HepG2 (cell line): ENCODE results near the gene RREB1. TPM values are rescaled to one million over a fixed set of nuclear protein-coding genes. Genes with fewer than 3 reads are reported as not detected.
A peak's percentile ranks its signal among the peaks of the same experiment; 100 is the strongest.

Experiments
- HNF4G ChIP-seq, 2 experiments: sonication (generic) in 1 of 2; formaldehyde crosslinking in 1 of 2; IDR thresholded peaks; 2 replicates each; pipeline versions ENCODE4 v1.4.0 to v1.6.1; 2011 to 2020; ENCODE audit warnings: borderline replicate concordance in 2 of 2, low read depth in 2 of 2, mild to moderate bottlenecking in 2 of 2, low read length in 1 of 2, missing genetic modification reagents in 1 of 2, moderate library complexity in 1 of 2
- JDP2 ChIP-seq: sonication (generic); formaldehyde crosslinking; IDR thresholded peaks from 2 replicates; pipeline ENCODE4 v1.8.1; 2022; ENCODE audit warnings: missing genetic modification reagents, borderline replicate concordance
- MAFK ChIP-seq, 2 experiments: IDR thresholded peaks in 1 of 2; conservative IDR thresholded peaks in 1 of 2; 2 replicates each; pipeline ENCODE4 v1.6.1; 2011; ENCODE audit warnings: improper control_type of control experiment in 2 of 2, low read length in 2 of 2
- MEIS1 ChIP-seq: sonication (generic); formaldehyde crosslinking; IDR thresholded peaks from 2 replicates; pipeline ENCODE4 v1.9.0; 2021; ENCODE audit warnings: mild to moderate bottlenecking, missing genetic modification reagents, moderate library complexity, borderline replicate concordance
- NCOA5 ChIP-seq: sonication (generic); formaldehyde crosslinking; IDR thresholded peaks from 2 replicates; pipeline ENCODE4 v1.4.0; 2020; ENCODE audit warnings: missing genetic modification reagents
- PHF8 ChIP-seq: sonication (generic); formaldehyde crosslinking; IDR thresholded peaks from 2 replicates; pipeline ENCODE4 v1.5.0; 2020; ENCODE audit warnings: missing genetic modification reagents
- REL ChIP-seq: sonication (generic); formaldehyde crosslinking; conservative IDR thresholded peaks from 2 replicates; pipeline ENCODE4 v1.8.0; 2022; ENCODE audit warnings: mild to moderate bottlenecking, missing genetic modification reagents, moderate library complexity
- U2AF2 ChIP-seq: fragments of 200-400 bp; formaldehyde crosslinking; IDR thresholded peaks from 2 replicates; pipeline ENCODE4 v1.6.1; 2017; ENCODE audit warnings: low read depth, mild to moderate bottlenecking, low read length
- ZBTB1 ChIP-seq: sonication (generic); formaldehyde crosslinking; IDR thresholded peaks from 2 replicates; pipeline ENCODE4 v1.4.0; 2020; ENCODE audit warnings: missing genetic modification reagents, borderline replicate concordance
- ZBTB3 ChIP-seq: sonication (generic); formaldehyde crosslinking; IDR thresholded peaks from 2 replicates; pipeline ENCODE4 v1.4.0; 2020; ENCODE audit warnings: low read depth, mild to moderate bottlenecking, moderate library complexity, missing genetic modification reagents, borderline replicate concordance
- ZBTB38 ChIP-seq: sonication (generic); formaldehyde crosslinking; IDR thresholded peaks from 2 replicates; pipeline ENCODE4 v1.5.1; 2020; ENCODE audit warnings: mild to moderate bottlenecking, missing genetic modification reagents
- ZNF335 ChIP-seq: sonication (generic); formaldehyde crosslinking; IDR thresholded peaks from 2 replicates; pipeline ENCODE4 v1.4.0; 2020; ENCODE audit warnings: missing genetic modification reagents
- ZNF446 ChIP-seq: sonication (generic); formaldehyde crosslinking; IDR thresholded peaks from 2 replicates; pipeline ENCODE4 v1.5.0; 2020; ENCODE audit warnings: mild to moderate bottlenecking, missing genetic modification reagents
- polyA plus RNA-seq, 8 experiments: library from polyadenylated mRNA; depleted of rRNA in 3 of 8; stranded (reverse) in 7 of 8; unstranded in 1 of 8; fragments of >200 nt; fragmentation: Illumina TruSeq in 4 of 8; extraction: Trizol in 4 of 8; gene quantifications; 2 replicates each; pipeline versions ENCODE4 v1.2.1 to v1.2.3, GENCODE V29; 2011 to 2016; ENCODE audit warnings: low read depth in 4 of 8, missing spikeins in 1 of 8, mixed read lengths in 1 of 8; ENCODE audit not compliant: insufficient read depth in 1 of 8
- total RNA-seq, 5 experiments: library from RNA; depleted of rRNA; stranded (reverse); fragments of >200 nt; fragmentation: Illumina TruSeq; extraction: Trizol; gene quantifications; 2 replicates each; pipeline ENCODE4 v1.2.3, GENCODE V29; 2016; ENCODE audit warnings: low read depth in 1 of 5
- TF ChIP-seq, protein P1 (sequence below): sonication (generic); formaldehyde crosslinking; IDR thresholded peaks from 2 replicates; pipeline ENCODE4 v1.4.0; 2020; ENCODE audit warnings: missing genetic modification reagents, borderline replicate concordance
- TF ChIP-seq, protein P2 (sequence below): sonication (generic); formaldehyde crosslinking; IDR thresholded peaks from 2 replicates; pipeline ENCODE4 v1.4.0; 2020; ENCODE audit warnings: mild to moderate bottlenecking, missing genetic modification reagents, borderline replicate concordance
- TF ChIP-seq, protein P3 (sequence below): sonication (generic); formaldehyde crosslinking; IDR thresholded peaks from 2 replicates; pipeline ENCODE4 v1.5.0; 2020; ENCODE audit warnings: mild to moderate bottlenecking, missing genetic modification reagents, borderline replicate concordance

Gene RREB1
- total and polyA plus RNA-seq, 2 of the 13 experiments (the other 11 are each of a cell fraction or from before 2014, with no cell fraction given), result 6.1 to 23.2 TPM

DNA sequence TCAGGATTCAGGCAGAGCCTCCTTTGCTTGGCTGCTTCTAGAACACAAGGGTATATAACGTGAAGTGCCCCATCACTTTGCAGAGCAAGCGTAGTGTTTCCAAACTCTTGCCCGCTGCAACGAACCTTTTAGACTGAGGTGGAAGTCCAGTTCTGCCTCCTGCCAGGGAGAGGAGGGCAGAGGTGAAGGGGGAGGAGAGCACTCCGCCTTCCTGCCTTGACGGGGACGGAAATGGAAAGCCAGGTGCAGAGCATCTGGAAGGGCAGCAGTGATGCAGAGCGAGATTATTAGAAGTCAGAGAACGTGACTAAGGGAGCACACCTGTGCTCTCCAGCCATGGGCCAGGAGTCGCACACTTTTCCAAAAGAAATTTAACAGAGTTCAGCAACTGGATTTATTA is 63.4 kb downstream of the RREB1 start (continued):
- TF ChIP-seq, protein P1, sequence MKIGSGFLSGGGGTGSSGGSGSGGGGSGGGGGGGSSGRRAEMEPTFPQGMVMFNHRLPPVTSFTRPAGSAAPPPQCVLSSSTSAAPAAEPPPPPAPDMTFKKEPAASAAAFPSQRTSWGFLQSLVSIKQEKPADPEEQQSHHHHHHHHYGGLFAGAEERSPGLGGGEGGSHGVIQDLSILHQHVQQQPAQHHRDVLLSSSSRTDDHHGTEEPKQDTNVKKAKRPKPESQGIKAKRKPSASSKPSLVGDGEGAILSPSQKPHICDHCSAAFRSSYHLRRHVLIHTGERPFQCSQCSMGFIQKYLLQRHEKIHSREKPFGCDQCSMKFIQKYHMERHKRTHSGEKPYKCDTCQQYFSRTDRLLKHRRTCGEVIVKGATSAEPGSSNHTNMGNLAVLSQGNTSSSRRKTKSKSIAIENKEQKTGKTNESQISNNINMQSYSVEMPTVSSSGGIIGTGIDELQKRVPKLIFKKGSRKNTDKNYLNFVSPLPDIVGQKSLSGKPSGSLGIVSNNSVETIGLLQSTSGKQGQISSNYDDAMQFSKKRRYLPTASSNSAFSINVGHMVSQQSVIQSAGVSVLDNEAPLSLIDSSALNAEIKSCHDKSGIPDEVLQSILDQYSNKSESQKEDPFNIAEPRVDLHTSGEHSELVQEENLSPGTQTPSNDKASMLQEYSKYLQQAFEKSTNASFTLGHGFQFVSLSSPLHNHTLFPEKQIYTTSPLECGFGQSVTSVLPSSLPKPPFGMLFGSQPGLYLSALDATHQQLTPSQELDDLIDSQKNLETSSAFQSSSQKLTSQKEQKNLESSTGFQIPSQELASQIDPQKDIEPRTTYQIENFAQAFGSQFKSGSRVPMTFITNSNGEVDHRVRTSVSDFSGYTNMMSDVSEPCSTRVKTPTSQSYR (CRISPR knock-in tag), result peak; percentile 49; the same call in 1 of the 2 replicates
- TF ChIP-seq MAFK (conservative IDR thresholded peaks at IDR 0.05 in 1 of 2, IDR thresholded peaks at IDR 0.05 in 1 of 2; ENCODE audit: low read length in 2 of 2), result no peak
- TF ChIP-seq, protein P2, sequence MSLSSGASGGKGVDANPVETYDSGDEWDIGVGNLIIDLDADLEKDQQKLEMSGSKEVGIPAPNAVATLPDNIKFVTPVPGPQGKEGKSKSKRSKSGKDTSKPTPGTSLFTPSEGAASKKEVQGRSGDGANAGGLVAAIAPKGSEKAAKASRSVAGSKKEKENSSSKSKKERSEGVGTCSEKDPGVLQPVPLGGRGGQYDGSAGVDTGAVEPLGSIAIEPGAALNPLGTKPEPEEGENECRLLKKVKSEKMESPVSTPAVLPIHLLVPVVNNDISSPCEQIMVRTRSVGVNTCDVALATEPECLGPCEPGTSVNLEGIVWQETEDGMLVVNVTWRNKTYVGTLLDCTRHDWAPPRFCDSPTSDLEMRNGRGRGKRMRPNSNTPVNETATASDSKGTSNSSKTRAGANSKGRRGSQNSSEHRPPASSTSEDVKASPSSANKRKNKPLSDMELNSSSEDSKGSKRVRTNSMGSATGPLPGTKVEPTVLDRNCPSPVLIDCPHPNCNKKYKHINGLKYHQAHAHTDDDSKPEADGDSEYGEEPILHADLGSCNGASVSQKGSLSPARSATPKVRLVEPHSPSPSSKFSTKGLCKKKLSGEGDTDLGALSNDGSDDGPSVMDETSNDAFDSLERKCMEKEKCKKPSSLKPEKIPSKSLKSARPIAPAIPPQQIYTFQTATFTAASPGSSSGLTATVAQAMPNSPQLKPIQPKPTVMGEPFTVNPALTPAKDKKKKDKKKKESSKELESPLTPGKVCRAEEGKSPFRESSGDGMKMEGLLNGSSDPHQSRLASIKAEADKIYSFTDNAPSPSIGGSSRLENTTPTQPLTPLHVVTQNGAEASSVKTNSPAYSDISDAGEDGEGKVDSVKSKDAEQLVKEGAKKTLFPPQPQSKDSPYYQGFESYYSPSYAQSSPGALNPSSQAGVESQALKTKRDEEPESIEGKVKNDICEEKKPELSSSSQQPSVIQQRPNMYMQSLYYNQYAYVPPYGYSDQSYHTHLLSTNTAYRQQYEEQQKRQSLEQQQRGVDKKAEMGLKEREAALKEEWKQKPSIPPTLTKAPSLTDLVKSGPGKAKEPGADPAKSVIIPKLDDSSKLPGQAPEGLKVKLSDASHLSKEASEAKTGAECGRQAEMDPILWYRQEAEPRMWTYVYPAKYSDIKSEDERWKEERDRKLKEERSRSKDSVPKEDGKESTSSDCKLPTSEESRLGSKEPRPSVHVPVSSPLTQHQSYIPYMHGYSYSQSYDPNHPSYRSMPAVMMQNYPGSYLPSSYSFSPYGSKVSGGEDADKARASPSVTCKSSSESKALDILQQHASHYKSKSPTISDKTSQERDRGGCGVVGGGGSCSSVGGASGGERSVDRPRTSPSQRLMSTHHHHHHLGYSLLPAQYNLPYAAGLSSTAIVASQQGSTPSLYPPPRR, result no peak
- TF ChIP-seq REL (CRISPR knock-in tag), result no peak
- TF ChIP-seq ZNF335 (CRISPR knock-in tag), result no peak
- TF ChIP-seq ZBTB1, result no peak
- TF ChIP-seq HNF4G (IDR thresholded peaks at IDR 0.05; ENCODE audit: borderline replicate concordance, low read depth, low read length), result peak; percentile 85
- peak; percentile 61; the same call in 1 of the 2 replicates for TF ChIP-seq HNF4G (CRISPR knock-in tag; IDR thresholded peaks at IDR 0.05; ENCODE audit: borderline replicate concordance, low read depth)
- TF ChIP-seq PHF8 (CRISPR knock-in tag), result 0 out of 2 replicates have a peak, but pooled peaks have one; percentile 20
- TF ChIP-seq MEIS1 (CRISPR knock-in tag), result 0 out of 2 replicates have a peak, but pooled peaks have one; percentile 30
- no peak for TF ChIP-seq NCOA5
- TF ChIP-seq ZNF446 (CRISPR knock-in tag), result no peak
- TF ChIP-seq JDP2 (CRISPR knock-in tag), result no peak
- TF ChIP-seq ZBTB38 (CRISPR knock-in tag), result peak; percentile 99
- no peak for TF ChIP-seq ZBTB3 (CRISPR knock-in tag)
- TF ChIP-seq, protein P3, sequence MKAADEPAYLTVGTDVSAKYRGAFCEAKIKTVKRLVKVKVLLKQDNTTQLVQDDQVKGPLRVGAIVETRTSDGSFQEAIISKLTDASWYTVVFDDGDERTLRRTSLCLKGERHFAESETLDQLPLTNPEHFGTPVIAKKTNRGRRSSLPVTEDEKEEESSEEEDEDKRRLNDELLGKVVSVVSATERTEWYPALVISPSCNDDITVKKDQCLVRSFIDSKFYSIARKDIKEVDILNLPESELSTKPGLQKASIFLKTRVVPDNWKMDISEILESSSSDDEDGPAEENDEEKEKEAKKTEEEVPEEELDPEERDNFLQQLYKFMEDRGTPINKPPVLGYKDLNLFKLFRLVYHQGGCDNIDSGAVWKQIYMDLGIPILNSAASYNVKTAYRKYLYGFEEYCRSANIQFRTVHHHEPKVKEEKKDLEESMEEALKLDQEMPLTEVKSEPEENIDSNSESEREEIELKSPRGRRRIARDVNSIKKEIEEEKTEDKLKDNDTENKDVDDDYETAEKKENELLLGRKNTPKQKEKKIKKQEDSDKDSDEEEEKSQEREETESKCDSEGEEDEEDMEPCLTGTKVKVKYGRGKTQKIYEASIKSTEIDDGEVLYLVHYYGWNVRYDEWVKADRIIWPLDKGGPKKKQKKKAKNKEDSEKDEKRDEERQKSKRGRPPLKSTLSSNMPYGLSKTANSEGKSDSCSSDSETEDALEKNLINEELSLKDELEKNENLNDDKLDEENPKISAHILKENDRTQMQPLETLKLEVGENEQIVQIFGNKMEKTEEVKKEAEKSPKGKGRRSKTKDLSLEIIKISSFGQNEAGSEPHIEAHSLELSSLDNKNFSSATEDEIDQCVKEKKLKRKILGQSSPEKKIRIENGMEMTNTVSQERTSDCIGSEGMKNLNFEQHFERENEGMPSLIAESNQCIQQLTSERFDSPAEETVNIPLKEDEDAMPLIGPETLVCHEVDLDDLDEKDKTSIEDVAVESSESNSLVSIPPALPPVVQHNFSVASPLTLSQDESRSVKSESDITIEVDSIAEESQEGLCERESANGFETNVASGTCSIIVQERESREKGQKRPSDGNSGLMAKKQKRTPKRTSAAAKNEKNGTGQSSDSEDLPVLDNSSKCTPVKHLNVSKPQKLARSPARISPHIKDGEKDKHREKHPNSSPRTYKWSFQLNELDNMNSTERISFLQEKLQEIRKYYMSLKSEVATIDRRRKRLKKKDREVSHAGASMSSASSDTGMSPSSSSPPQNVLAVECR (CRISPR knock-in tag), result peak; percentile 46; the same call in 1 of the 2 replicates
- no peak for TF ChIP-seq U2AF2
